HG02623 (cell line): ENCODE results near the gene CHRDL1.
A peak's percentile ranks its signal among the peaks of the same experiment; 100 is the strongest.

ENCODE experiments used
- ATAC-seq: cut with Tn5 transposase; IDR thresholded peaks from one replicate; pipeline ENCODE4 v1.9.1; 2021; ENCODE audit warnings: moderate library complexity; ENCODE audit not compliant: unreplicated experiment

CHRDL1 gene

GRCh38 chrX:110743679-110744340 lies 51.8 kb downstream of the CHRDL1 start:
- no peak for ATAC-seq

GRCh38 chrX:110741213-110741796 lies 54.3 kb downstream of the CHRDL1 start:
- ATAC-seq = no peak

- no peak for ATAC-seq
Observed at GRCh38 chrX:110734894-110735541, 60.6 kb downstream of the CHRDL1 start.

- no peak for ATAC-seq
Observed at GRCh38 chrX:110734271-110734670, 61.3 kb downstream of the CHRDL1 start.

GRCh38 chrX:110733166-110733565 lies 62.5 kb downstream of the CHRDL1 start:
- ATAC-seq = no peak

GRCh38 chrX:110732266-110732665 lies 63.4 kb downstream of the CHRDL1 start:
- ATAC-seq = no peak

GRCh38 chrX:110723844-110724243 lies 71.8 kb downstream of the CHRDL1 start:
- ATAC-seq = no peak

- ATAC-seq = no peak
Observed at GRCh38 chrX:110722135-110722534, 73.5 kb downstream of the CHRDL1 start.

GRCh38 chrX:110713666-110714065 lies 82.0 kb downstream of the CHRDL1 start:
- no peak for ATAC-seq

- no peak for ATAC-seq
Observed at GRCh38 chrX:110706446-110706845, 89.2 kb downstream of the CHRDL1 start.

- no peak for ATAC-seq
Observed at GRCh38 chrX:110703641-110704040, 92.0 kb downstream of the CHRDL1 start.

GRCh38 chrX:110699109-110699508 lies 96.5 kb downstream of the CHRDL1 start:
- ATAC-seq = peak; percentile 11

GRCh38 chrX:110698696-110699095 lies 96.9 kb downstream of the CHRDL1 start:
- ATAC-seq = peak; percentile 57

- ATAC-seq = no peak
Observed at GRCh38 chrX:110692866-110693265, 102.8 kb downstream of the CHRDL1 start.

GRCh38 chrX:110691446-110691845 lies 104.2 kb downstream of the CHRDL1 start:
- no peak for ATAC-seq

GRCh38 chrX:110684653-110685052 lies 111.0 kb downstream of the CHRDL1 start:
- no peak for ATAC-seq

- ATAC-seq = no peak
Observed at GRCh38 chrX:110683925-110684324, 111.7 kb downstream of the CHRDL1 start.

GRCh38 chrX:110678591-110678990 lies 117.0 kb downstream of the CHRDL1 start:
- no peak for ATAC-seq

GRCh38 chrX:110675886-110676285 lies 119.7 kb downstream of the CHRDL1 start:
- ATAC-seq = no peak

GRCh38 chrX:110671068-110671803 lies 124.4 kb downstream of the CHRDL1 start:
- ATAC-seq = peak; percentile 96

GRCh38 chrX:110669572-110669971 lies 126.0 kb downstream of the CHRDL1 start:
- no peak for ATAC-seq

- no peak for ATAC-seq
Observed at GRCh38 chrX:110667706-110668105, 127.9 kb downstream of the CHRDL1 start.
